Measurements from ENCODE around the gene CAPN5. TPM values are rescaled to one million over a fixed set of nuclear protein-coding genes. Genes with fewer than 3 reads are reported as not detected.

Gene CAPN5
- total RNA-seq, 1 experiment from 2014 or later = 22.3 TPM

DNA sequence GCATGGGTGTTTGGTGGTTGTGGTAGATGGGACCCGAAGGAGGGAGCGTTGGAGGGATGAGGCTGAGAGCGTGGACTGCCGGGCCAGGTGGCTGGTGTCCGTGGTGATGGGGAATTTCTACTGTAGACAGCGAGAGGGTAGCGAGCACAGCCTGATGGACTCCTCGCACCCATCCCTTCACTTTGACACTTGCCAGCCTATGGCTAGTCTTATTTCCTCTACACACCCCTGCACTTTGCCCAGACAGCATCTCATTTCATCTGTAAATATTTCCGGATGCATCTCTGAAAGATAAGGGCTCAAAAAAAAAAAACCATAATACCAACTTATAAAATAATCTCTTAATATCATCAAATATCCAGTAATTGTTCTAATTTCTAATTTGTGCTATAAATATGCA lies 41.7 kb downstream of the CAPN5 start:
- peak overlapping the region; percentile 66 for H3K27ac Mint-ChIP-seq (ENCODE audit: unreplicated experiment)
- no TSS peak for BruUV-seq (replicated peaks)
- peaks cover 5% of the 10 kb centered on the region for H3K36me3 Mint-ChIP-seq (ENCODE audit: insufficient read depth, unreplicated experiment)
- intact Hi-C loops (cut with micrococcal nuclease; ENCODE audit: unreplicated experiment) = loop anchor here (1.0 kb wide), 1 partner anchor 61 kb away; no protein-coding TSS in a partner anchor
- H3K27me3 Mint-ChIP-seq (ENCODE audit: unreplicated experiment) = no peaks in the 10 kb centered on the region
- peak overlapping the region; percentile 62 for H3K4me3 Mint-ChIP-seq (ENCODE audit: low read depth, unreplicated experiment)
- H3K4me1 Mint-ChIP-seq (ENCODE audit: low read depth, unreplicated experiment) = peaks cover 33% of the 10 kb centered on the region
- TF ChIP-seq, protein P1, sequence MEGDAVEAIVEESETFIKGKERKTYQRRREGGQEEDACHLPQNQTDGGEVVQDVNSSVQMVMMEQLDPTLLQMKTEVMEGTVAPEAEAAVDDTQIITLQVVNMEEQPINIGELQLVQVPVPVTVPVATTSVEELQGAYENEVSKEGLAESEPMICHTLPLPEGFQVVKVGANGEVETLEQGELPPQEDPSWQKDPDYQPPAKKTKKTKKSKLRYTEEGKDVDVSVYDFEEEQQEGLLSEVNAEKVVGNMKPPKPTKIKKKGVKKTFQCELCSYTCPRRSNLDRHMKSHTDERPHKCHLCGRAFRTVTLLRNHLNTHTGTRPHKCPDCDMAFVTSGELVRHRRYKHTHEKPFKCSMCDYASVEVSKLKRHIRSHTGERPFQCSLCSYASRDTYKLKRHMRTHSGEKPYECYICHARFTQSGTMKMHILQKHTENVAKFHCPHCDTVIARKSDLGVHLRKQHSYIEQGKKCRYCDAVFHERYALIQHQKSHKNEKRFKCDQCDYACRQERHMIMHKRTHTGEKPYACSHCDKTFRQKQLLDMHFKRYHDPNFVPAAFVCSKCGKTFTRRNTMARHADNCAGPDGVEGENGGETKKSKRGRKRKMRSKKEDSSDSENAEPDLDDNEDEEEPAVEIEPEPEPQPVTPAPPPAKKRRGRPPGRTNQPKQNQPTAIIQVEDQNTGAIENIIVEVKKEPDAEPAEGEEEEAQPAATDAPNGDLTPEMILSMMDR (IDR thresholded peaks at IDR 0.05; ENCODE audit: unreplicated experiment) = no peak
- no peaks in the 10 kb centered on the region for H3K9me3 Mint-ChIP-seq (ENCODE audit: low read depth, unreplicated experiment)
- CTCF ChIA-PET = interaction anchor here (0.8 to 2.3 kb wide), 8 partner anchors 8 to 81 kb away, joined by 3 to 25 read pairs (median 6); partner anchors contain the start of gene MYO7A
- no peak for DNase-seq

DNA sequence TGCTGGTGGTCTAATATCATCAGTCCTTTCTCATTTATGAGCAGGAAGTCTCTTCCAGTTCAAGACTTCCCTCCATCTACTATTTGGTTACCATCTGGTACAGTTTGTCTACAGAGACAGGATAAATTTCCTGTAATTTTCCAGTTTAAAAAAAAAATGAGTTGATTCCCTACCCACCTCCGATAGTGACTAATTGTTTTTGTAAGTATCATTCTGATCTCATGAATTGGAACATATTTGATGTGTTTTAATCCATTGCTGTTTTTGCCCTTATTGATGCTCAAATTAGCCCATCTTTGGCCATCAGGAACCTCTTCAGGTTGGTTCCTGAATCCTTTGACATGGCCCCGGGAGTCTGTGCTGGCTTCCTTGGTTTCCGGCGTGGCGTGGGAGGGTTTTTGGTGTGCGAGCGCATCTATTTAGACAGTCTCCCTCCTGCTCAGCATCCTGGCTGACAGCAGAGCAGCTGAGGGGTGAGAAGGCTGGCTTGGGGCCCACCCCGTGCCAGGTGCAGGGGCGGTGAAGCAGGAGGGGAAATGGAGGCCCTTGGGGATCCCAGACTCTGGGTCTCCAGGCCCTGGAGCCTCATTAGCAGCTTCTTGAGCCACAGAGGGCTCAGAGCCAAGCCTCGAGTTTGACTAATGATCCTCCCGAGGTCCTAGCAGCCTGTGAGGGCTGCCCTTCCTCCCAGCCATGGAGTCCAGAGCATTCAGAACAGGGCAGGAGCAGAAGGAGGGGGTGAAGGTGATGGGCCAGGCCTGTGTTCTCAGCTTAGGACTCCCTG lies 42.7 kb downstream of the CAPN5 start:
- Mint-ChIP-seq H3K4me1 (ENCODE audit: low read depth, unreplicated experiment) (peaks cover 33% of the 10 kb centered on the region), H3K27ac (ENCODE audit: unreplicated experiment) (no peak overlapping the region), H3K9me3 (ENCODE audit: low read depth, unreplicated experiment) (no peaks in the 10 kb centered on the region), H3K4me3 (ENCODE audit: low read depth, unreplicated experiment) (no peak overlapping the region), H3K36me3 (ENCODE audit: insufficient read depth, unreplicated experiment) (peaks cover 4% of the 10 kb centered on the region), H3K27me3 (ENCODE audit: unreplicated experiment) (no peaks in the 10 kb centered on the region)
- CTCF ChIA-PET = interaction anchor here (2.2 kb wide), 1 partner anchor 19 kb away, joined by 25 read pairs; no protein-coding TSS in a partner anchor
- intact Hi-C loops (cut with micrococcal nuclease; ENCODE audit: unreplicated experiment) = no loop called here
- no TSS peak for BruUV-seq (replicated peaks)
- DNase-seq = no peak
- TF ChIP-seq, protein P1 (IDR thresholded peaks at IDR 0.05; ENCODE audit: unreplicated experiment) = no peak

DNA sequence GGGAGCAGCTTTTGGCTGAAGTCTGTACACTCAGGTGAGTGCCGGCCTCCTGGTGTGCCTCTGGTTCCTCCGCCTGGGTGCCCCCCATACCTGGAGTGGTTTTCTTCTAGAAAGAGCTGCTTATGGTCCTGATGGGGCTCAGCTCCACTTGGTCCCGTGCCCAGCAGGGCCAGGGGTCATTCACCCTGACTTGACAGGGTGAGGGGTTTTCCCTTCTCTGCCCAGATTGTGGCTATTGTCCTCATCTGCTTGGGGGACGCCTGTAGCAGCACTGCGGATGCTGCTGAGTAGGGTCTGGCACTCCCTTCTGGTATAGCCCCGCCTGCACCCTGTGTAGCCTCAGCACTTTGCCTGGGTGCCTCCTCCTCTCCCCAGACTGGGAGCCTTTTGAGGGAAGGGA lies 44.1 kb downstream of the CAPN5 start:
- intact Hi-C loops (cut with micrococcal nuclease; ENCODE audit: unreplicated experiment) = no loop called here
- peaks cover 4% of the 10 kb centered on the region for H3K36me3 Mint-ChIP-seq (ENCODE audit: insufficient read depth, unreplicated experiment)

DNA sequence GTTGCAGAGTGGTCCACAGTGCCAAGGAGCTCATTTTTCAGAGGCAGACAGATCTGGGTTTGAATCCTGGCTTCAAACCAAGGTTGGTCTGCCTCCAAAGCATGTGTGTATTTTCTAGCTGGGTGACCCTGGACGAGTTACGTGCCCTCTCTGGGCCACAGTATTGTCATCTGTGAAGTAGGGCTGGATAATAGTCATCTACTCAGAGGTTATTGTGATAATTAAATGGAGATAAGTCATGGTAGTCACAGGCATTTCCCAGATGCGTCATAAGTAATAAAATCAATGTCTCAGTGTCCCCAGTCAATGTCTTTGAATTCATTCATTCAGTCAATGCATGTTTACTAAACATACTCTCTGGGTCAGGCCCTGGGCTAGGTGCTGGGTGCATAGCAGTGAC lies 44.5 kb downstream of the CAPN5 start:
- H3K27me3 Mint-ChIP-seq (ENCODE audit: unreplicated experiment) = no peaks in the 10 kb centered on the region
- H3K4me3 Mint-ChIP-seq (ENCODE audit: low read depth, unreplicated experiment) = no peak overlapping the region
- no peak for DNase-seq
- BruUV-seq (replicated peaks) = no TSS peak
- H3K4me1 Mint-ChIP-seq (ENCODE audit: low read depth, unreplicated experiment) = peaks cover 33% of the 10 kb centered on the region
- H3K27ac Mint-ChIP-seq (ENCODE audit: unreplicated experiment) = no peak overlapping the region
- CTCF ChIA-PET = interaction anchor here (0.9 to 1.3 kb wide), 2 partner anchors 191 to 303 kb away, joined by 3 read pairs; no protein-coding TSS in a partner anchor
- intact Hi-C loops (cut with micrococcal nuclease; ENCODE audit: unreplicated experiment) = no loop called here
- peaks cover 4% of the 10 kb centered on the region for H3K36me3 Mint-ChIP-seq (ENCODE audit: insufficient read depth, unreplicated experiment)
- no peaks in the 10 kb centered on the region for H3K9me3 Mint-ChIP-seq (ENCODE audit: low read depth, unreplicated experiment)
- TF ChIP-seq, protein P1 (IDR thresholded peaks at IDR 0.05; ENCODE audit: unreplicated experiment) = no peak

More for the DNA sequence above, 44.1 kb downstream of the CAPN5 start:
- no peaks in the 10 kb centered on the region for H3K9me3 Mint-ChIP-seq (ENCODE audit: low read depth, unreplicated experiment)
- no peaks in the 10 kb centered on the region for H3K27me3 Mint-ChIP-seq (ENCODE audit: unreplicated experiment)
- no peak overlapping the region for H3K4me3 Mint-ChIP-seq (ENCODE audit: low read depth, unreplicated experiment)
- H3K27ac Mint-ChIP-seq (ENCODE audit: unreplicated experiment) = no peak overlapping the region
- H3K4me1 Mint-ChIP-seq (ENCODE audit: low read depth, unreplicated experiment) = peaks cover 33% of the 10 kb centered on the region
- CTCF ChIA-PET = interaction anchor here (0.6 to 1.3 kb wide), 3 partner anchors 49 to 302 kb away, joined by 3 read pairs; no protein-coding TSS in a partner anchor
- TF ChIP-seq, protein P1 (IDR thresholded peaks at IDR 0.05; ENCODE audit: unreplicated experiment) = no peak
- BruUV-seq (replicated peaks) = no TSS peak
- DNase-seq = no peak

Measured in Calu3 (cell line).